ENCODE measurements around the gene UNK.
"Not testable (repeated sequence)": the region's sequence is repeated elsewhere in the genome, so short reads cannot be mapped to it uniquely, and the experiment has no call there.

The UNK gene

DNA sequence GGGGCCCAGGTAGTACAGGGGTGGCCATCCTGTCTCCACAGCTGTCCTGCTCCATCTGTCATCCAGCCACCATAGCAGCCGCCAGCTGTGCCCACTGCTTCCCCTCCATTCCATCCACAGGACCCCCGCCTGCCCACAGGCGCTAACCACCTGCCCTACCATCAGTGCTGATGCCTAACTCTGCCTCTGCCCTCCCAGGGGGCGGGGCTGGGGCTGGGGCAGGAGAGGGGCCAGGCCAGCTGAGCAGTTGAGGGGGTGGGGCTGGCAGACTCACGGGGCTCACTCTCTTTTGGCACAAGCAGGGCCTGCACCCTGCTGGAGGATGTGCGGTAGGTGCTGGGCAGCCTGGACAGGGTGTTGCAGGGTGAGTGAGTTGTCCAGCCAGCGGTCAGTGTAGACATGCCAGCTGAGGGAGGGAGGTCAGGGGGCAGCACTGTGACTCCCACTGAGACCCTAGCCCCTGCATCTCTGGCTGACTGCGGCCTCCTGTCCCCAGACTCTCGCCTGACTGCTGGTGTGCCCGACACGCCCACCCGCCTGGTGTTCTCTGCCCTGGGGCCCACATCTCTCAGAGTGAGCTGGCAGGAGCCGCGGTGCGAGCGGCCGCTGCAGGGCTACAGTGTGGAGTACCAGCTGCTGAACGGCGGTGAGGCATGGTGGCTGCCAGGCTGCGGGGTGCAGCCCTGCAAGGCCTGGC, 29.3 kb upstream of the UNK start:
- DNase-seq, result no peak

DNA sequence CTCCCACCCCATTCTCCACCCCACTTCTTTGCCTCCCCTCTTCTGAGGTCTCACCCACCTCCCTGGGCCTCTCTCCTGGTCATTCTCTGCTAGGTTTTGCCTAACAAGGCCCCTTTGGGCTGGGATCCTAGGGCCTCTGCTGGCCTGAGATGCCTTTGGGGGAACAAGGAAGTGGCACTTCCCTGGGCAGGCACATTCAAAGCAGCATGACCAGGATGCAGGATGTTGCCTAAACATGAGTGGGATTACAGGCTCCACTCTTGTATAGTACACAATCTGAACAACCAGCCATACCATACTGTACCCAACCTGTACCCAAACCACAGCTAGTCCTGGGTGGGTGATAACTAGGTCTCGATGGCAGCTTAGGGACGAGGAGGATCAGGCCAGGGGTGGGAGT, 28.6 kb upstream of the UNK start:
- DNase-seq, result no peak

- no peak for DNase-seq
Observed at GRCh38 chr17:75756451-75757085, 28.0 kb upstream of the UNK start.

GRCh38 chr17:75757086-75757681, 27.4 kb upstream of the UNK start:
- no peak for DNase-seq

DNA sequence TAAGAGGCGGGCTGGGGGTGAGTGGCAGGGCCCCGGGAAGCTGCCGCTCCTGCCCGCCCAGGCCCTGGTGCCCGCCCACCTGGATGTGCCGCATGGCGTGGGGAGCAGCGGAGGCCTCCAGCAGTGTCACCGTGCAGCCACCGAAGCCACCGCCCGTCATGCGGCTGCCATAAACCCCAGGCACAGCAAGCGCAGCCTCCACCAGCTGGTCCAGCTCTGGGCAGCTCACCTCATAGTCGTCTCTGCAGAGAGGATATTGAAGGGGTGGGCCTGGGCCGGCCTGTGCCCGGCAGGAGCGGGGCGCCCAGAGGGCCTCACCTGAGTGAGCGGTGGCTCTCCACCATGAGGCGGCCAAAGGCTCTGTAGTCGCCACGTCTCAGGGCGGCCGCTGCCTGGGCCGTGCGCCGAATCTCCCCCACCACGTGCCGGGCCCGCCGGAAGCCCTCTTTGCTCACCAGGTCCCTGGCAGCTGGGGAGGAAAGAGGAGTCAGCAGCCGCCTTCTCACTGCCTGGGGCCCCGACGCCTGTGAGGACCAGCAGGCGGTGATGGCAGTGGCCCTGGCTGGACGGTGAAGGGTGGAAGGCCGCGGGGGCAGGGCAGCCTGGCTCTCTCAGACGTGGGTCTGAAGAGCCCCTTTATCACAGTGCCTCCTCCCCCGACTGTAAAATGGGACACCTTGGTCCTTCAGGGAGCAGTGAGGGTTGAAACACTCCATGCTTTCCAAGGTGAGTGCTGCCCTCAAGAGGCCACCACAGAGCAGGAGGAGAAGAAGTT, 26.3 kb upstream of the UNK start:
- no peak for DNase-seq

DNA sequence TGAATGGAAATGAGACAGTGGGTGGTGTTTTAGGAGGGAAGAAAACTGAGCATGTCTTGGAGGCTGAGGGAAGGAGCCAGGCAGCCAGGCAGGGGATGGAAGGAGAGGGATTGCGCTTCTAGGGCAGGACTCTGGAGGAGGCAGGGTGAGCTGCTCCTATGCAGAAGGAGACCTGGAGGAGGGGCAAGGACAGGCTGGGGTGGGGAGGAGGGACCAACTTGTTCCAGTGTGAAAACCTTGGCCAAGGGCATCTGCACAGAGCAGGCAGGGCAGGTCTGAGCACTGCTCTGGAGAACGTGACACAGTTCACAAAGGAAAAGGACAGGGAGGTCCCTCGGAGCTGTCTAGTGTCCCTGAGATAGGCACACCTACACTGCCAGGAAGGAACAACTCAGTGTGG, 25.1 kb upstream of the UNK start:
- no peak for DNase-seq

DNA sequence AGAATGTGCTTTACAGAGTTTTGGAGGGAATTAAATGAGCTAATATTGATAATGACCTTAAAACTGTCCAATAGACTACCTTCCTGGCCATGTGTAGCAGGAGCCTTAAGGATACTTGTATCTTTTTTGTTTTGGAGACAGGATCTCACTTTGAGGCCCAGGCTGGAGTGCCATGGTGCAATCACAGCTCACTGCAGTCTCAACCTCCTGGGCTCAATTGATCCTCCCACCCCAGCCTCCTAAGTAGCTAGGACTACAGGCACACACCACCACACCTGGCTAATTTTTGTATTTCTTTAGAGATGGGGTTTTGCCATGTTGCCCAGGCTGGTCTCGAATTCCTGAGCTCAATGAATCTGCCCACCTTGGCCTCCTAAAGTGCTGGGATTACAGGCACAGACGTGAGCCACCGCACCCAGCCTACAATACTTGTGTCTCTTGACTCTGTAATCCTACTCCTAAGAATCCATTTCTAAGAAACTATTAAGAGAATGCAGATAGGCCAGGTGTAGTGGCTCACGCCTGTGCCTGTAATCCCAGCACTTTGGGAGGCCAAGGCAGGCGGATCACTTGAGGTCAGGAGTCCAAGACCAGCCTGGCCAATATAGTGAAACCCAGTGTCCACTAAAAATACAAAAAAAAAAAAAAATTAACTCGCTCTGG, 24.5 kb upstream of the UNK start:
- not testable (repeated sequence) for DNase-seq

DNA sequence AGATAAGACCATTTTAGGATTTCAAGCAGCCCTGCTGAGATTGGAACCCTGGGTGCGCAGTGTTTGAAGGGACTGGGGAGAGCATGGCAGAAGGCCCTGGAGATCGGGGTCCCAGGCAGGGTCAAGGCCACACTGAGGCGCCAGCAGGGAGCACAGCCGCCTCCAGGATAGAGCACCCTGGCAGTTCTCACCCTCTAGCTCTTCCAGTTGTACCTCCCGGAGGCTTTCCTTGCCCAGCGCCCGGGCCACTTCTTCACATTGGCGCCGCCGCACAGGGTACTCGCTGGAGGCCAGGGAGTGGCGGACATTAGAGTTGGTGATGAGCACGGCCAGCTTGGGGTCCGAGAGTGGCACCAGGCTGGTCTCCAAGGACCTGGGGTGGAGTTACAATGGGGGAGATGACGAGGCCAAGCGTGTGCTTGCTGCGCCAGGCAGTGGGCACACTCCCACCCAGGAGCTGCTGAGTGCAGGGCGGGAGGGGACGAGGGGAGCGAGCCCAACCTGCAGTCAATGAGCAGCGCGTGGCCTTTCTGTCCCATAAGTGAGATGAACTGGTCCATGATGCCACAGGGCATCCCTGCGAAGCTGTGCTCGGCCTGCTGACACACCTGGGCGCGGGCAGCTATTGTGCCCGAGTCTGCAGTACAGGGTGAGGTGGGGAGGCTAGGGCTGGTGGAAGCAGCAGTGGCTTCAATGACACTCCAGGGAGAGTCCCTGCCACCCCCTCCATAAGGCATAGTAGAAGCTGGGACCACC, 21.9 kb upstream of the UNK start:
- DNase-seq, result no peak

- no peak for DNase-seq
Observed at GRCh38 chr17:75763269-75763607, 21.4 kb upstream of the UNK start.

DNA sequence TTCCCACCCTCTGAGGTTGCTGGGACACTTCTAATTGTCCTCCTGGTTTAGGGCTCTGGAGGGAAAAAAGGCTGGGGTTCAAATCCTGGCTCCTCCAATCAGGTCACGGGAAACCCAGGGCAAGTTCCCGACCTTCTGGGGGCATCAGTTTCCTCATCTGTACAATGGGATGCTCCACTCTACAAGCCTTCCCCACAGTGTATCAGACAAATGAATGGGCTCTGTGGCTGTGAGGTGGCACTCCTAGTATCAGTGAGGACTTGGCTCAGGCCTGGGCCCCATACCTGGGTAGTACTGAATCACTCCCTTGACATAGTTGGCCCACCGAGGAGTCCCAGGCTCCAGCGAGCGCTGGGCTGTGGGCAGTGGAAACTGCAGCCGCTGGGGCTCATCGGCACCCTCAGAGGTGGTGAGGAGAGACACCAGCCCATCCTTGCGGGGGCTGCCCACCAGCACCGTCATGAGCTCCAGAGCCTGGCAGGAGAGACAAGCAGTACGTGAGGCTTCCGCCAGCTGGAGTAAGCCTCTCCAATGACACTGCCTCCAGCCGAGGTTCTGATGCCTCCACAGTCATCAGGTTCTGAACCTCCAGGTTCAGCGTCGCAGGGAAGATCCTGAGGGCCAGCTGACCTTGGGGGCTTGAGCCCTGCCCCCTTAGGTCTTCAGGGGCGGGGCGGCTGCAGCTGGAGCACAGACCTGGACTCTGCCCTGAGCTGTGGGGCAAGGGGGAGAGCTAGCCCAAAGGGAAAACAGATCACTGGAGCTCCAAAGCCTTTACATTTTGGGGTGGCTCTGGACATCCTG, 20.8 kb upstream of the UNK start:
- no peak for DNase-seq

DNA sequence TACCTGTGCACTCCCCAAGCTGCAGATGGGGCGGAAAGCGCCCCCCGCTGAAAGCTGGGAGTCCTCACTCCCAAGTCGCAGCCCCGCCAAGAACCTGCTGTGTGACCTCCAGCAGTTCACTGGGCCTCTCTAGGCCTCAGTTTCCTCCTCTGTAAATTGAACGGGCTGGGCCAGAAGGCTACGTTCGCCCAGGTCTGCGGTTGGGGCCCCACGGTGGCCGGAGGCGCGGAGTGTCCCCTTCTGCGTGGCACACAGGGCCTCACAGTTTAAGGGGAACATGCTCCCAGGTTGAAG, 20.2 kb upstream of the UNK start:
- no peak for DNase-seq

GRCh38 chr17:75764711-75765421, 19.7 kb upstream of the UNK start, which contains the start of gene GALK1:
Gene GALK1, minus strand, starts transcription at chr17:75765192. Its CDS starts 56 bp downstream, at chr17:75765136.
- peak; percentile 58 for DNase-seq

DNA sequence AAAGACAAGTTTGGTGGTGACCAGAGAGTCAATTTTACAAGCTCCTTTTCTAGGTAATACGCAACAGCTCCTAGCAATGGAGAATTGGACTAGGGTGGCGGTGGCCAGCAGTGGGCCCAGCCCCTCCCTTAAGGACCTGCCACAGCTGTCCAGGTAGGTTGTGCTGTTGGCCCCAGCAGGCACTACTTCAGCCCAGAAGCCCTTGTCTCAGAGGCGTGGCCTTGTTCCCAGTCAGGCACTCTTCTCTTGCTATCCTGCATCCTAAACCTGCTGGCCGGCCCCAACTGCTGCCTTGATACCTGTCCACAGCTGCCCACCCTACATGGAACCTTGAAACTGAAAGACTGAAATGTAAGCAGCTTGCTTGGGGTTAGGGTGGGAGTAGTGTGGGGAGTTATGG, 18.6 kb upstream of the UNK start:
- no peak for DNase-seq

DNA sequence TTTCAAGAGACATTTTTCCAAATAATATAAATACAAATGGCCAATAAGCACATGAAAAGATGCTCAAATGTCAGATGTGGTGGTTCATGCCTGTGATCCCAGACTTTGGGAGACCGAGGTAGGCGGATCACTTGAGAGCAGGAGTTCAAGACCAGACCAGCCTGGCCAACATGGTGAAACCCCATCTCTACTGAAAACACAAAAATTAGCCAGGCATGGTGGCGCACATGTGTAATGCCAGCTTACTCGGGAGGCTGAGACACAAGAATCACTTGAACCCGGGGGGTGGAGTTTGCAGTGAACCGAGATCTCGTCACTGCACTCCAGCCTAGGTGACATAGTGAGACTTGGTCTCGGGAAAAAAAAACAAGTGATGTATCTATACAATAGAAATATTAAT, 16.7 kb upstream of the UNK start:
- DNase-seq, result no peak

DNA sequence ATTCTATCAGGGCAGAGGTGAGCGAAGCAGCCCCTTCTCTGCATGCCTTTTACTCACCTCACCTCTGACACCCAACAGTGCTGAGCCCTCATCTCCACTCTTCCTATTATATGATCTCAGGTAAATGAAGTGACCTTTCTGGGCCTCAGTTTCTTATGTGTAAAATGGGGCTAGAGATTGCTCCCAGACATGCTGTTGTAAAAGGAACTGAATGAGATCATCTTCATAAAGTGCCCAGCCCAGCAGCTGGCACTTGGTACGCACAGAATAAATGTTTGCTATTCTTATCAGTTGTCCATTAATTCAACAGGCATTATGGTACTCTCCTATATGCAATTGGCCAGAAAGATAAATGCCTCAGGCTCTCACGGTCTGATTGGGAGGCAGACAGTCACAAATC, 15.1 kb upstream of the UNK start:
- no peak for DNase-seq

GRCh38 chr17:75771334-75772281, 13.0 kb upstream of the UNK start:
- no peak for DNase-seq

GRCh38 chr17:75773121-75773807, 11.3 kb upstream of the UNK start:
- no peak for DNase-seq

- no peak for DNase-seq
Observed at GRCh38 chr17:75773808-75774470, 10.7 kb upstream of the UNK start.
